Esophagus squamous epithelium (tissue), 4 donors: ENCODE measurements around the gene DNM3.

Source experiments
- POLR2A ChIP-seq, 4 donors: fragments of 450-650 bp; IDR thresholded peaks; one replicate each; pipeline ENCODE4 v1.6.1; 2017; ENCODE audit warnings: antibody characterized with exemption in 4 of 4, mild to moderate bottlenecking in 4 of 4, moderate library complexity in 3 of 4
- TF ChIP-seq, protein P1 (sequence below), 6 experiments: fragments of 450-650 bp in 4 of 6; fragments of 200-600 bp in 2 of 6; sonication (generic) in 2 of 6; IDR thresholded peaks; one replicate each; pipeline ENCODE4 v1.5.1; 2016 to 2019; ENCODE audit warnings: antibody characterized with exemption in 6 of 6, mild to moderate bottlenecking in 4 of 6, moderate library complexity in 4 of 6

DNA sequence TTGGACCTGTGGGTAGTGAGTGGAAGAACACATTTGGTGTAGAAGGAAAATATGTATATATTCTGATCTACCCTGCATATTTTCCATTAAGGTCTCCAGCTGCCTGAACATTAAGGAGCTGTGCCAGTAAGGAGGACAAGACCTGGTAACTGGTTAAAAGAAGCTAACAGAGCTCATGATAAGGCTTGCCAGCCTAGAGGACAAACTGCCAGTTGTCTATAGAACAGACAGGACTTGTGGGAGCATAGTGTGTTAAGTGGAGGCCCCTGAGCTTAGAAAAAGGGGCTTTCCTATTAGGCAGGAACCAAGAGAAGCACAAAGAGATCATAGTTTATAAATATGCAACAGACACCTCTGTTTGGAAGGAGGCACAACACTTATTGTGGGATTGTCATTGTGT, 23.0 kb downstream of the DNM3 start:
- TF ChIP-seq, protein P1, sequence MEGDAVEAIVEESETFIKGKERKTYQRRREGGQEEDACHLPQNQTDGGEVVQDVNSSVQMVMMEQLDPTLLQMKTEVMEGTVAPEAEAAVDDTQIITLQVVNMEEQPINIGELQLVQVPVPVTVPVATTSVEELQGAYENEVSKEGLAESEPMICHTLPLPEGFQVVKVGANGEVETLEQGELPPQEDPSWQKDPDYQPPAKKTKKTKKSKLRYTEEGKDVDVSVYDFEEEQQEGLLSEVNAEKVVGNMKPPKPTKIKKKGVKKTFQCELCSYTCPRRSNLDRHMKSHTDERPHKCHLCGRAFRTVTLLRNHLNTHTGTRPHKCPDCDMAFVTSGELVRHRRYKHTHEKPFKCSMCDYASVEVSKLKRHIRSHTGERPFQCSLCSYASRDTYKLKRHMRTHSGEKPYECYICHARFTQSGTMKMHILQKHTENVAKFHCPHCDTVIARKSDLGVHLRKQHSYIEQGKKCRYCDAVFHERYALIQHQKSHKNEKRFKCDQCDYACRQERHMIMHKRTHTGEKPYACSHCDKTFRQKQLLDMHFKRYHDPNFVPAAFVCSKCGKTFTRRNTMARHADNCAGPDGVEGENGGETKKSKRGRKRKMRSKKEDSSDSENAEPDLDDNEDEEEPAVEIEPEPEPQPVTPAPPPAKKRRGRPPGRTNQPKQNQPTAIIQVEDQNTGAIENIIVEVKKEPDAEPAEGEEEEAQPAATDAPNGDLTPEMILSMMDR (IDR thresholded peaks at IDR 0.05): no peak
- no peak for TF ChIP-seq POLR2A (IDR thresholded peaks at IDR 0.05)
